A549 (cell line): ENCODE measurements around the gene ADD1. TPM values are rescaled to one million over a fixed set of nuclear protein-coding genes. Genes with fewer than 3 reads are reported as not detected.
"Not testable (repeated sequence)": the region's sequence is repeated elsewhere in the genome, so short reads cannot be mapped to it uniquely, and the experiment has no call there.

Experiments used
- ATAC-seq, 2 experiments: fragments of 200-7000 bp in 1 of 2; fragments of >200 bp in 1 of 2; cut with Nextera tagmentation in 1 of 2; cut with Tn5 transposase in 1 of 2; 3 replicates each; pipeline versions ENCODE4 v1.8.0 to v1.9.1; 2018 to 2020; ENCODE audit warnings: mild to moderate bottlenecking in 1 of 2, moderate library complexity in 1 of 2
- CTCF ChIA-PET: fragments of 300-600 bp; sonication (Branson Sonifier 250); formaldehyde crosslinking; extraction: SDS; loops from one replicate; lab custom pipeline; 2021; ENCODE audit warnings: antibody characterized with exemption, inconsistent platforms; lab: Yijun Ruan, JAX
- POLR2A ChIA-PET: fragments of 350-600 bp; formaldehyde crosslinking; extraction: SDS; loops from one replicate; lab custom pipeline; 2021; ENCODE audit warnings: antibody characterized with exemption, inconsistent platforms; lab: Yijun Ruan, JAX
- DNase-seq, 2 experiments: peaks; one replicate each; pipeline versions ENCODE4 v3.0.0 to v3.0.0-alpha.2; 2011 to 2016; ENCODE audit warnings: low read depth in 1 of 2, low spot score in 1 of 2
- FAIRE-seq: peaks from 2 replicates; lab custom pipeline; 2011; peaks lifted over from hg19 to GRCh38; lab: Jason Lieb, UNC
- H3K27ac ChIP-seq, 2 experiments: fragments of >200 bp; sonication (Bioruptor Twin); formaldehyde crosslinking; 3 replicates each; pipeline ENCODE4 v1.5.1; 2016 to 2017
- H3K4me1 ChIP-seq: fragments of >200 bp; sonication (Bioruptor Twin); formaldehyde crosslinking; 3 replicates; pipeline ENCODE4 v1.6.1; 2016
- H3K4me2 ChIP-seq: fragments of >200 bp; sonication (Bioruptor Twin); formaldehyde crosslinking; 3 replicates; pipeline ENCODE4 v1.6.1; 2016
- H3K4me3 ChIP-seq: fragments of >200 bp; sonication (Bioruptor Twin); formaldehyde crosslinking; 3 replicates; pipeline ENCODE4 v1.5.1; 2016
- H3K9me3 ChIP-seq: fragments of >200 bp; sonication (Bioruptor Twin); formaldehyde crosslinking; 3 replicates; pipeline ENCODE4 v1.6.1; 2016
- CEBPB ChIP-seq, 2 experiments: fragments of >200 bp in 1 of 2; sonication (Bioruptor Twin) in 1 of 2; formaldehyde crosslinking in 1 of 2; IDR thresholded peaks; 2 replicates each; pipeline ENCODE4 v1.6.1; 2012 to 2016
- CHD4 ChIP-seq: fragments of 200-600 bp; sonication (generic); IDR thresholded peaks from 2 replicates; pipeline ENCODE4 v1.6.1; 2016; ENCODE audit warnings: antibody characterized with exemption, mild to moderate bottlenecking, borderline replicate concordance
- CTCF ChIP-seq: fragments of >200 bp; sonication (Bioruptor Twin); formaldehyde crosslinking; IDR thresholded peaks from 3 replicates; pipeline ENCODE4 v1.5.1; 2016
- EHF ChIP-seq: fragments of 250-450 bp; sonication (Bioruptor Pico); IDR thresholded peaks from 2 replicates; pipeline ENCODE4 v1.5.0; 2020; ENCODE audit warnings: mild to moderate bottlenecking
- ESRRA ChIP-seq: fragments of 150-350 bp; IDR thresholded peaks from 2 replicates; pipeline ENCODE4 v1.6.1; 2014; ENCODE audit warnings: mild to moderate bottlenecking, low read length, borderline replicate concordance
- FOSB ChIP-seq: fragments of 250-450 bp; sonication (Bioruptor Pico); IDR thresholded peaks from 2 replicates; pipeline ENCODE4 v1.5.0; 2020; ENCODE audit warnings: mild to moderate bottlenecking, moderate library complexity
- GATA3 ChIP-seq: IDR thresholded peaks from 2 replicates; pipeline ENCODE4 v1.6.1; 2012; ENCODE audit warnings: borderline replicate concordance
- HOXA7 ChIP-seq: fragments of 250-450 bp; sonication (Bioruptor Pico); IDR thresholded peaks from 2 replicates; pipeline ENCODE4 v1.5.0; 2020; ENCODE audit warnings: mild to moderate bottlenecking, moderate library complexity
- HOXB13 ChIP-seq: fragments of 250-450 bp; sonication (Bioruptor Pico); IDR thresholded peaks from 2 replicates; pipeline ENCODE4 v1.5.0; 2020; ENCODE audit warnings: low read depth, mild to moderate bottlenecking, moderate library complexity
- HOXB5 ChIP-seq: fragments of 250-450 bp; sonication (Bioruptor Pico); IDR thresholded peaks from 2 replicates; pipeline ENCODE4 v1.5.0; 2020; ENCODE audit warnings: mild to moderate bottlenecking, moderate library complexity
- MAFK ChIP-seq: fragments of 450-650 bp; IDR thresholded peaks from 2 replicates; pipeline ENCODE4 v1.6.1; 2014; ENCODE audit not compliant: partially characterized antibody
- MYC ChIP-seq: IDR thresholded peaks from 2 replicates; pipeline ENCODE4 v1.6.1; 2012; ENCODE audit warnings: mild to moderate bottlenecking, inconsistent platforms, low read length, improper control_type of control experiment, borderline replicate concordance
- NPAS2 ChIP-seq: fragments of 250-450 bp; sonication (Bioruptor Pico); IDR thresholded peaks from 2 replicates; pipeline ENCODE4 v1.8.0; 2022; ENCODE audit warnings: mild to moderate bottlenecking, moderate library complexity, borderline replicate concordance
- NR3C1 ChIP-seq: fragments of >200 bp; sonication (Bioruptor Twin); formaldehyde crosslinking; IDR thresholded peaks from 3 replicates; pipeline ENCODE4 v1.6.1; 2017
- POLR2AphosphoS2 ChIP-seq: conservative IDR thresholded peaks from 2 replicates; pipeline ENCODE4 v1.6.1; 2012; ENCODE audit warnings: low read length, improper control_type of control experiment, inconsistent platforms
- RAD21 ChIP-seq, 2 experiments: fragments of >200 bp in 1 of 2; sonication (Bioruptor Twin) in 1 of 2; formaldehyde crosslinking in 1 of 2; IDR thresholded peaks in 1 of 2; conservative IDR thresholded peaks in 1 of 2; 2 replicates in 1 of 2; 3 replicates in 1 of 2; pipeline ENCODE4 v1.6.1; 2012 to 2018; ENCODE audit warnings: inconsistent platforms in 1 of 2
- RCOR1 ChIP-seq: fragments of 150-350 bp; IDR thresholded peaks from 2 replicates; pipeline ENCODE4 v1.6.1; 2014; ENCODE audit warnings: antibody characterized with exemption, low read length, low read depth
- REST ChIP-seq: fragments of 200-600 bp; sonication (generic); IDR thresholded peaks from 2 replicates; pipeline ENCODE4 v1.6.1; 2016; ENCODE audit warnings: antibody characterized with exemption, mild to moderate bottlenecking, moderate library complexity
- RNF2 ChIP-seq: fragments of 200-600 bp; sonication (generic); IDR thresholded peaks from 2 replicates; pipeline ENCODE4 v1.6.1; 2016; ENCODE audit warnings: low read depth, mild to moderate bottlenecking, antibody characterized with exemption, moderate library complexity, borderline replicate concordance
- WGBS: methylation state at CpG from one replicate; pipeline ENCODE4 v1.1.6; 2017; ENCODE audit errors: missing lambda C conversion rate; 5-methylcytosine and 5-hydroxymethylcytosine counted together
- polyA plus RNA-seq, 4 experiments: library from polyadenylated mRNA; depleted of rRNA in 3 of 4; stranded (reverse); fragments of >200 nt; fragmentation: RNase III in 1 of 4; extraction: RNeasy Plus Mini Kit Qiagen cat#74134 plus additional on column Dnase treatment in 1 of 4; gene quantifications; 2 replicates in 3 of 4; 3 replicates in 1 of 4; pipeline ENCODE4 v1.2.3, GENCODE V29; 2011 to 2017

ADD1 gene
- polyA plus RNA-seq, 2 of the 4 experiments (the other 2 are of a cell fraction): 59.7 to 60.3 TPM

GRCh38 chr4:2954358-2955185, 110.9 kb downstream of the ADD1 start:
- CTCF ChIA-PET: interaction anchor here (0.8 to 3.3 kb wide), 4 partner anchors 10 to 19 kb away, joined by 3 to 11 read pairs (median 4); no protein-coding TSS in a partner anchor
- Histone ChIP-seq H3K9me3 (no peaks in the 10 kb centered on the region), H3K4me1 (no peaks in the 10 kb centered on the region), H3K27ac (no peak overlapping the region), H3K4me2 (no peak overlapping the region), H3K4me3 (no peak overlapping the region)
- ATAC-seq: peak in 1 of 2 experiments; percentile 55; a peak in 3 of 6 replicates
- no peak for TF ChIP-seq HOXB5 (CRISPR knock-in tag)
- no peak for TF ChIP-seq HOXB13
- no peak for TF ChIP-seq RCOR1
- no peak for TF ChIP-seq POLR2AphosphoS2
- no peak for TF ChIP-seq ESRRA
- no peak for TF ChIP-seq NPAS2
- TF ChIP-seq EHF: no peak
- TF ChIP-seq REST: no peak
- TF ChIP-seq NR3C1: no peak
- TF ChIP-seq FOSB (CRISPR knock-in tag): no peak
- TF ChIP-seq MAFK: no peak
- TF ChIP-seq RNF2: no peak
- no peak for TF ChIP-seq MYC
- no peak for TF ChIP-seq CHD4
- TF ChIP-seq CEBPB (IDR thresholded peaks at IDR 0.05): no peak
- no peak for TF ChIP-seq HOXA7 (CRISPR knock-in tag)
- no peak for TF ChIP-seq GATA3
- TF ChIP-seq RAD21 (conservative IDR thresholded peaks at IDR 0.05 in 1 of 2, IDR thresholded peaks at IDR 0.05 in 1 of 2): no peak
- no peak for FAIRE-seq
- DNase-seq: peak in 1 of 2 experiments; percentile 50
- POLR2A ChIA-PET: interaction anchor here (1.6 kb wide), 1 partner anchor 9 kb away, joined by 10 read pairs; the partner anchor contains the start of genes GRK4 and NOP14
- 86% methylated on average over 14 of the region's 33 CpGs for WGBS

GRCh38 chr4:2955186-2956044, 111.8 kb downstream of the ADD1 start:
- H3K27ac ChIP-seq, POLR2A ChIA-PET, FAIRE-seq, H3K9me3 ChIP-seq, DNase-seq, H3K4me1 ChIP-seq, ATAC-seq, H3K4me3 ChIP-seq, H3K4me2 ChIP-seq: not testable (repeated sequence)
- 98% methylated on average over 13 of the region's 44 CpGs for WGBS
- TF ChIP-seq CTCF: peak; percentile 42; the same call in 2 of the 3 replicates
- CTCF ChIA-PET: interaction anchor here (0.7 to 3.3 kb wide), 6 partner anchors 9 to 104 kb away, joined by 3 to 11 read pairs (median 4); no protein-coding TSS in a partner anchor
